IPS DF 6.9 (cell line): ENCODE results near the gene NCOA7.
"Not testable (repeated sequence)": the region's sequence is repeated elsewhere in the genome, so short reads cannot be mapped to it uniquely, and the experiment has no call there.

Experiments
- DNase-seq: peaks from one replicate; pipeline ENCODE4 v3.0.0-alpha.2; 2013; ENCODE audit warnings: low read depth, low spot score
- H3K27ac ChIP-seq: one replicate; pipeline ENCODE4 v1.5.1; 2013; ENCODE audit warnings: low read length, control low read depth
- H3K27me3 ChIP-seq: 2 replicates; pipeline ENCODE4 v1.6.1; 2013; ENCODE audit warnings: mild to moderate bottlenecking, low read length; ENCODE audit not compliant: control insufficient read depth, insufficient read depth
- H3K36me3 ChIP-seq: 2 replicates; pipeline ENCODE4 v1.6.1; 2013; ENCODE audit warnings: low read length; ENCODE audit not compliant: control insufficient read depth, insufficient read depth
- H3K4me1 ChIP-seq: 2 replicates; pipeline ENCODE4 v1.6.1; 2013; ENCODE audit warnings: low read length; ENCODE audit not compliant: control insufficient read depth, insufficient read depth
- H3K4me3 ChIP-seq: 2 replicates; pipeline ENCODE4 v1.5.1; 2013; ENCODE audit warnings: mild to moderate bottlenecking, low read length
- H3K9me3 ChIP-seq: 2 replicates; pipeline ENCODE4 v1.6.1; 2013; ENCODE audit warnings: low read length, inconsistent platforms; ENCODE audit not compliant: control insufficient read depth, insufficient read depth
- WGBS: extraction: QIAGEN DNeasy Blood & Tissue Kit; methylation state at CpG from one replicate; pipeline ENCODE4 v1.1.7; 2013; ENCODE audit warnings: mixed read lengths, missing lambda C conversion rate; ENCODE audit not compliant: insufficient read length, insufficient coverage; 5-methylcytosine and 5-hydroxymethylcytosine counted together

Gene NCOA7

DNA sequence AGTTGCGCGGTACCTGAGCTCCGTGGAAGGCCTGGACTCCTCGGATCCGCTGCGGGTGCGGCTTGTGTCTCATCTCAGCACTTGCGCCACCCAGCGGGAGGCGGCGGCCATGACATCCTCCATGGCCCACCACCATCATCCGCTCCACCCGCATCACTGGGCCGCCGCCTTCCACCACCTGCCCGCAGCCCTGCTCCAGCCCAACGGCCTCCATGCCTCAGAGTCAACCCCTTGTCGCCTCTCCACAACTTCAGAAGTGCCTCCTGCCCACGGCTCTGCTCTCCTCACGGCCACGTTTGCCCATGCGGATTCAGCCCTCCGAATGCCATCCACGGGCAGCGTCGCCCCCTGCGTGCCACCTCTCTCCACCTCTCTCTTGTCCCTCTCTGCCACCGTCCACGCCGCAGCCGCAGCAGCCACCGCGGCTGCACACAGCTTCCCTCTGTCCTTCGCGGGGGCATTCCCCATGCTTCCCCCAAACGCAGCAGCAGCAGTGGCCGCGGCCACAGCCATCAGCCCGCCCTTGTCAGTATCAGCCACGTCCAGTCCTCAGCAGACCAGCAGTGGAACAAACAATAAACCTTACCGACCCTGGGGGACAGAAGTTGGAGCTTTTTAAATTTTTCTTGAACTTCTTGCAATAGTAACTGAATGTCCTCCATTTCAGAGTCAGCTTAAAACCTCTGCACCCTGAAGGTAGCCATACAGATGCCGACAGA is 31.4 kb upstream of the NCOA7 start:
- no peak for DNase-seq
- no peak overlapping the region for H3K4me3 ChIP-seq
- H3K36me3 ChIP-seq, result peaks cover 6% of the 10 kb centered on the region; the same call in 1 of the 2 replicates
- H3K27me3 ChIP-seq, result no peaks in the 10 kb centered on the region
- WGBS, result no CpG with 5 or more reads among the region's 42 CpGs
- H3K9me3 ChIP-seq, result no peaks in the 10 kb centered on the region
- H3K4me1 ChIP-seq, result peaks cover 1% of the 10 kb centered on the region; the same call in 1 of the 2 replicates
- H3K27ac ChIP-seq, result no peak overlapping the region

DNA sequence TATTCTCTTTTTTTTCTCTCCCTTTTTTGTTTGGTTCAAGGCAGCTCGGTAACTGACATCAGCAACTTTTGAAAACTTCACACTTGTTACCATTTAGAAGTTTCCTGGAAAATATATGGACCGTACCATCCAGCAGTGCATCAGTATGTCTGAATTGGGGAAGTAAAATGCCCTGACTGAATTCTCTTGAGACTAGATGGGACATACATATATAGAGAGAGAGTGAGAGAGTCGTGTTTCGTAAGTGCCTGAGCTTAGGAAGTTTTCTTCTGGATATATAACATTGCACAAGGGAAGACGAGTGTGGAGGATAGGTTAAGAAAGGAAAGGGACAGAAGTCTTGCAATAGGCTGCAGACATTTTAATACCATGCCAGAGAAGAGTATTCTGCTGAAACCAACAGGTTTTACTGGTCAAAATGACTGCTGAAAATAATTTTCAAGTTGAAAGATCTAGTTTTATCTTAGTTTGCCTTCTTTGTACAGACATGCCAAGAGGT is 30.8 kb upstream of the NCOA7 start:
- WGBS, result no CpG with 5 or more reads among the region's 5 CpGs
- Histone ChIP-seq H3K36me3 (peaks cover 6% of the 10 kb centered on the region; the same call in 1 of the 2 replicates), H3K9me3 (no peaks in the 10 kb centered on the region), H3K27me3 (no peaks in the 10 kb centered on the region), H3K4me1 (peaks cover 1% of the 10 kb centered on the region; the same call in 1 of the 2 replicates), H3K27ac (no peak overlapping the region), H3K4me3 (no peak overlapping the region)
- DNase-seq, result no peak

GRCh38 chr6:125764121-125764671 is 26.6 kb upstream of the NCOA7 start:
- Histone ChIP-seq H3K4me1 (peaks cover 1% of the 10 kb centered on the region), H3K27ac (no peak overlapping the region), H3K27me3 (no peaks in the 10 kb centered on the region), H3K36me3 (peaks cover 4% of the 10 kb centered on the region; the same call in 1 of the 2 replicates), H3K4me3 (no peak overlapping the region), H3K9me3 (no peaks in the 10 kb centered on the region)
- DNase-seq, result no peak
- WGBS, result no CpG with 5 or more reads among the region's 2 CpGs

GRCh38 chr6:125765944-125766343 is 24.8 kb upstream of the NCOA7 start:
- no peak for DNase-seq
- Histone ChIP-seq H3K4me1 (no peaks in the 10 kb centered on the region; the same call in 1 of the 2 replicates), H3K27me3 (no peaks in the 10 kb centered on the region), H3K36me3 (no peaks in the 10 kb centered on the region), H3K4me3 (no peak overlapping the region), H3K27ac (no peak overlapping the region), H3K9me3 (no peaks in the 10 kb centered on the region)
- WGBS, result no CpG with 5 or more reads among the region's 1 CpG

- DNase-seq, result no peak
- no peaks in the 10 kb centered on the region; the same call in 1 of the 2 replicates for H3K4me1 ChIP-seq
- H3K27ac ChIP-seq, result no peak overlapping the region
- WGBS, result no CpG with 5 or more reads among the region's 4 CpGs
- H3K9me3 ChIP-seq, result no peaks in the 10 kb centered on the region
- no peaks in the 10 kb centered on the region for H3K27me3 ChIP-seq
- H3K4me3 ChIP-seq, result no peak overlapping the region
- no peaks in the 10 kb centered on the region for H3K36me3 ChIP-seq
Measured at GRCh38 chr6:125766641-125767040, 24.1 kb upstream of the NCOA7 start.

GRCh38 chr6:125769147-125769783 is 21.5 kb upstream of the NCOA7 start:
- H3K4me3 ChIP-seq, result no peak overlapping the region
- H3K36me3 ChIP-seq, result no peaks in the 10 kb centered on the region
- WGBS, result no CpG with 5 or more reads among the region's 6 CpGs
- no peaks in the 10 kb centered on the region for H3K9me3 ChIP-seq
- no peak overlapping the region for H3K27ac ChIP-seq
- no peaks in the 10 kb centered on the region for H3K27me3 ChIP-seq
- H3K4me1 ChIP-seq, result no peaks in the 10 kb centered on the region; the same call in 1 of the 2 replicates
- DNase-seq, result no peak

DNA sequence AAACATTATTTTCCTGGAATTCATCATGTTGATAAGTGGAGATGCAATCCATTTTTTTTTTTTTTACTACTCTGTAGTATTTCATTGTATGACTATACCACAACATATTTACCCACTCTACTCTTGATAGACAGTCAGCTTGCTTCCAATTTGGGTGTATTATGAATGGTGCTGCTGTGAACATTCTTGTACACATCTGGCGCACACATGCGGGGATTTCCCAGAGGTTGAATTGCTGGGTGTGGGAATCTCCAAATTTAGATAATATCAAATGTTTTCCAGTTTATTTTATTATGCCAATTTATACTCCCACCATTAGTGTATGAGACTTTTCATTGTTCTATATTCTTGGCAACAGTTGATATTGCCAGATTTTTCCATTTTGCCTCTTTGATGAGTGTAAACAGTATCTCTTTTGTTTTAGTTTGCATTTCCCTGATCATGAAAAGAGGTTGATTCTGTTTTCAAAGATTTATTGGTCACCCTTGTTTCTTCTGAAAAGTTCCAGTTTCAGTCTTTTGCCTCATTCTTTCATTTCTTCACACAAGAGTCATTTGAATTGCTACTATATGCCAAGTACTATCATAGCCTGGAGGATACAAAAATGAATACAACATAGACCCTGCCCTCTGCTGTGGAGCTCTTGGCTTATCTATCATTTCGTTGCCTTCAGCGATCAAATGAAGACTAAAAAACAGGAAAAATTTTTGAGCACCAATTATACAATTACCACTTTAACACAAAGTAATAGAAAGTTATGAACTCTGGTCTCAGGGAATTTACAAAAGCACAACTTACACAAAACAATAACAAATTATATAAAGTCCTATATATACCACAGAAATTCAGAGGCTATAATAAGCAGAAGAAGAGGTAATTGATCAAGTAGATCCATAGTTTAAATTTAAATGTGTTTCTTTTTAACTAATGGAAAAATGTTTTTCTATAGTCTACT is 17.1 kb upstream of the NCOA7 start:
- no peaks in the 10 kb centered on the region for H3K27me3 ChIP-seq
- H3K27ac ChIP-seq, result no peak overlapping the region
- H3K4me1 ChIP-seq, result no peaks in the 10 kb centered on the region; the same call in 1 of the 2 replicates
- no peaks in the 10 kb centered on the region for H3K36me3 ChIP-seq
- no peaks in the 10 kb centered on the region for H3K9me3 ChIP-seq
- WGBS, result no CpG with 5 or more reads among the region's 4 CpGs
- DNase-seq, result no peak
- no peak overlapping the region for H3K4me3 ChIP-seq

GRCh38 chr6:125776107-125776826 is 14.5 kb upstream of the NCOA7 start:
- not testable (repeated sequence) for H3K27me3 ChIP-seq, H3K27ac ChIP-seq, H3K4me3 ChIP-seq, H3K9me3 ChIP-seq, DNase-seq, H3K4me1 ChIP-seq, H3K36me3 ChIP-seq
- WGBS, result no CpG with 5 or more reads among the region's 14 CpGs

DNA sequence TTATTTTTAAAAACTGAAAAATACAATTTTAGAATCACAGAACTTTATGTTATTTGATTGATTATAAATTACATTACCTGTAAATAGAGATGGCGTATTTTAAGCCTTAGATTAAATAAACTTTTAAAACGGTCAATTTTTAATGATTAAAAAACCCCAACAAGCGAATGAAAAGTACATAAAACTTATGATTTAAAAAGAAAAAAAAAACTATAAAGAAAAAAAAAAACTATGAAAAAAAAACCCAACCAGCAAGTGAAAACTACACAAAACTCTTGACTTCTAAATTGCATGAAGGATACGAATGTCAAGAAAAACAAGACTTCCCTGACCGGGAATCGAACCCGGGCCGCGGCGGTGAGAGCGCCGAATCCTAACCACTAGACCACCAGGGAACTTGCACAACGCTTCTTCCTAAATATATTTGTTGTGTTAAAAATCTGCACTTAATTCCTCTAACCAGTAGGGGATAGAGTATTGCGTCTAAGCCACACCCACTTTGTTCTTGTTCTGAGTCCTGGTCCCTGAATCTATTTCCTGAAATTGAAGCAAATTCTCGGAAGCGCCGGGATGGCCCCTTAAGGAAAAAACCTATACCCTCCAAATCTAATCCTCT is 10.7 kb upstream of the NCOA7 start:
- no peaks in the 10 kb centered on the region for H3K9me3 ChIP-seq
- H3K4me1 ChIP-seq, result no peaks in the 10 kb centered on the region
- peak overlapping the region; percentile 64; the same call in 1 of the 2 replicates for H3K4me3 ChIP-seq
- H3K27ac ChIP-seq, result no peak overlapping the region
- H3K27me3 ChIP-seq, result no peaks in the 10 kb centered on the region
- no peaks in the 10 kb centered on the region for H3K36me3 ChIP-seq
- no CpG with 5 or more reads among the region's 17 CpGs for WGBS
- no peak for DNase-seq
